OCI-LY1 (cell line): ENCODE data around the gene CNTNAP5.

Experiments used
- H2AFZ ChIP-seq: fragments of 200-600 bp; sonication (generic), shearing (Covaris generic); 2 replicates; pipeline ENCODE4 v1.6.0; 2014; ENCODE audit warnings: antibody characterized with exemption, mild to moderate bottlenecking, low read length
- H3F3A ChIP-seq: fragments of 200-600 bp; sonication (generic), shearing (Covaris generic); 2 replicates; pipeline ENCODE4 v1.6.0; 2014; ENCODE audit warnings: mild to moderate bottlenecking, antibody characterized with exemption, low read length, moderate library complexity; ENCODE audit not compliant: insufficient read depth
- H3K27ac ChIP-seq: fragments of 200-600 bp; sonication (generic); 2 replicates; pipeline ENCODE4 v1.5.1; 2014; ENCODE audit warnings: low read length, mixed run types, mild to moderate bottlenecking, low read depth; ENCODE audit not compliant: poor library complexity, severe bottlenecking
- H3K27me3 ChIP-seq: fragments of 200-600 bp; sonication (generic); 2 replicates; pipeline ENCODE4 v1.6.0; 2014; ENCODE audit warnings: antibody characterized with exemption, mild to moderate bottlenecking, low read length, moderate library complexity; ENCODE audit not compliant: insufficient read depth
- H3K36me3 ChIP-seq: fragments of 200-600 bp; sonication (generic); 2 replicates; pipeline ENCODE4 v1.6.1; 2014; ENCODE audit warnings: mild to moderate bottlenecking, antibody characterized with exemption, low read length, moderate library complexity, mixed read lengths; ENCODE audit not compliant: insufficient read depth
- H3K4me1 ChIP-seq: fragments of 200-600 bp; sonication (generic); 2 replicates; pipeline ENCODE4 v1.5.1; 2014; ENCODE audit warnings: mild to moderate bottlenecking, low read length, moderate library complexity; ENCODE audit not compliant: insufficient read depth, severe bottlenecking
- H3K4me2 ChIP-seq: fragments of 200-600 bp; sonication (generic), shearing (Covaris generic); 2 replicates; pipeline ENCODE4 v1.6.1; 2014; ENCODE audit warnings: low read length
- H3K4me3 ChIP-seq: fragments of 200-600 bp; sonication (generic); 2 replicates; pipeline ENCODE4 v1.5.1; 2014; ENCODE audit warnings: low read length, low read depth, mild to moderate bottlenecking, mixed read lengths; ENCODE audit not compliant: poor library complexity, severe bottlenecking
- H3K79me2 ChIP-seq: fragments of 200-600 bp; shearing (Covaris generic); 2 replicates; pipeline ENCODE4 v1.6.1; 2016; ENCODE audit warnings: mixed run types, low read length, mixed read lengths; ENCODE audit not compliant: insufficient read depth
- H3K9ac ChIP-seq: fragments of 200-600 bp; sonication (generic), shearing (Covaris generic); 2 replicates; pipeline ENCODE4 v1.6.1; 2014; ENCODE audit warnings: mild to moderate bottlenecking, low read length, mixed read lengths
- H3K9me2 ChIP-seq: fragments of 200-600 bp; sonication (generic), shearing (Covaris generic); 2 replicates; pipeline ENCODE4 v1.6.1; 2014; ENCODE audit warnings: low read depth, mild to moderate bottlenecking, low read length, mixed read lengths
- H3K9me3 ChIP-seq: fragments of 200-600 bp; shearing (Covaris generic); 2 replicates; pipeline ENCODE4 v1.6.1; 2014; ENCODE audit warnings: low read length, mixed read lengths
- H4K20me1 ChIP-seq: fragments of 200-600 bp; sonication (generic), shearing (Covaris generic); 2 replicates; pipeline ENCODE4 v1.6.0; 2016; ENCODE audit warnings: mild to moderate bottlenecking, low read length; ENCODE audit not compliant: insufficient read depth
- EZH2 ChIP-seq: fragments of 200-600 bp; sonication (generic), shearing (Covaris generic); IDR thresholded peaks from 2 replicates; pipeline ENCODE4 v1.8.0; 2017; ENCODE audit warnings: borderline replicate concordance, mixed run types, mild to moderate bottlenecking, antibody characterized with exemption, low read length, moderate library complexity, mixed read lengths
- TF ChIP-seq, protein P1 (sequence below): fragments of 200-600 bp; sonication (generic), shearing (Covaris generic); IDR thresholded peaks from 2 replicates; pipeline ENCODE4 v1.5.1; 2017; ENCODE audit warnings: mild to moderate bottlenecking, antibody characterized with exemption, low read length, moderate library complexity, mixed read lengths

CNTNAP5 gene

DNA sequence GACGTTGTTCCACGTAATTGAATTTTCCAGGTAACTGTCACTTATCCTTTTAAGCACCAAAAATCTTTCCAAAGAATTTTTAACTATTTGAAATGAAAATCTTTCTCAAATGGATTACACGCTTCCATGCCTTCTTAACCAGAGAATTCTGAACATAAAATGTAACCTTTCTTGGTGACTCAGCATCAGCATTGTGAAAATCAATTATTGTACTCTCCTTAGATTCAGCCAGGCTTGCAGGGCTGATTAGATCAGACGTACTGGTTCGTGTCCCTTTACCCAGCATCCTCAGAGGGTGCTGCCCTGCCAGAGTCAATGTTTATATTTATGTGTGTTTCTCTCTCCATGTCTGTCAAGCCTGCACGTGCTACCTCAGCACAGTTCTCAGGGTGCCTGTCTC, 623.9 kb downstream of the CNTNAP5 start:
- no peaks in the 10 kb centered on the region for H4K20me1 ChIP-seq
- H3K36me3 ChIP-seq, result no peaks in the 10 kb centered on the region
- H3K9me2 ChIP-seq, result no peaks in the 10 kb centered on the region
- H3K27me3 ChIP-seq, result no peaks in the 10 kb centered on the region
- H3K9me3 ChIP-seq, result no peaks in the 10 kb centered on the region
- H3K9ac ChIP-seq, result no peak overlapping the region
- H3K4me1 ChIP-seq, result no peaks in the 10 kb centered on the region
- H3K4me2 ChIP-seq, result no peak overlapping the region
- H3K79me2 ChIP-seq, result no peaks in the 10 kb centered on the region
- H3K27ac ChIP-seq, result no peak overlapping the region
- TF ChIP-seq EZH2, result no peak
- TF ChIP-seq, protein P1, sequence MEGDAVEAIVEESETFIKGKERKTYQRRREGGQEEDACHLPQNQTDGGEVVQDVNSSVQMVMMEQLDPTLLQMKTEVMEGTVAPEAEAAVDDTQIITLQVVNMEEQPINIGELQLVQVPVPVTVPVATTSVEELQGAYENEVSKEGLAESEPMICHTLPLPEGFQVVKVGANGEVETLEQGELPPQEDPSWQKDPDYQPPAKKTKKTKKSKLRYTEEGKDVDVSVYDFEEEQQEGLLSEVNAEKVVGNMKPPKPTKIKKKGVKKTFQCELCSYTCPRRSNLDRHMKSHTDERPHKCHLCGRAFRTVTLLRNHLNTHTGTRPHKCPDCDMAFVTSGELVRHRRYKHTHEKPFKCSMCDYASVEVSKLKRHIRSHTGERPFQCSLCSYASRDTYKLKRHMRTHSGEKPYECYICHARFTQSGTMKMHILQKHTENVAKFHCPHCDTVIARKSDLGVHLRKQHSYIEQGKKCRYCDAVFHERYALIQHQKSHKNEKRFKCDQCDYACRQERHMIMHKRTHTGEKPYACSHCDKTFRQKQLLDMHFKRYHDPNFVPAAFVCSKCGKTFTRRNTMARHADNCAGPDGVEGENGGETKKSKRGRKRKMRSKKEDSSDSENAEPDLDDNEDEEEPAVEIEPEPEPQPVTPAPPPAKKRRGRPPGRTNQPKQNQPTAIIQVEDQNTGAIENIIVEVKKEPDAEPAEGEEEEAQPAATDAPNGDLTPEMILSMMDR, result no peak
- H2AFZ ChIP-seq, result no peak overlapping the region
- H3K4me3 ChIP-seq, result no peak overlapping the region
- H3F3A ChIP-seq, result no peaks in the 10 kb centered on the region

DNA sequence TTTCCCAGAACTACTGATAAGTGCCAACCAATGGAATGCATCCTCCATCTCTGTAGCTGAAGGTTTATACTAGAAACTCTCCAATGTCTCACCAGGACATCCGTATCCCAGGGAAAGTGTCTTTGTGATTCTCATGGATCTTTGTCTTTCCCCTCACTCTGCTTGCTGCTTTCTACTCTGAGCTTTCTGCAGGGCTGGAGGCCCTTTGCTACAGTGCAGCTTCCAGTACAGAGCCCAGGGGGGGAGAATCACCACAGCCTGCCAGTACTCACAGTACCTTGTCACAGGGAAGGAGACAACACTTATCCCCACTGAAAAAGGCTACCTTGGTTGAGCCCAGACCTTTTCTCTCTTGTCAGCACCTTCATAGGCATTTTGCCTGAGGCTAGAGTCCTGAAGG, 627.0 kb downstream of the CNTNAP5 start:
- Histone ChIP-seq H3K36me3 (no peaks in the 10 kb centered on the region), H3K27me3 (no peaks in the 10 kb centered on the region), H3F3A (no peaks in the 10 kb centered on the region), H2AFZ (no peak overlapping the region), H3K4me2 (no peak overlapping the region), H3K79me2 (no peaks in the 10 kb centered on the region), H3K27ac (no peak overlapping the region), H3K9me3 (no peaks in the 10 kb centered on the region), H3K9me2 (no peaks in the 10 kb centered on the region), H4K20me1 (no peaks in the 10 kb centered on the region), H3K4me3 (no peak overlapping the region), H3K9ac (no peak overlapping the region), H3K4me1 (no peaks in the 10 kb centered on the region)
- TF ChIP-seq EZH2, result no peak
- TF ChIP-seq, protein P1, result no peak

GRCh38 chr2:124658373-124658772, 633.3 kb downstream of the CNTNAP5 start:
- Histone ChIP-seq H3K9me3 (no peaks in the 10 kb centered on the region), H3K27ac (no peak overlapping the region), H3K4me3 (no peak overlapping the region), H3K36me3 (no peaks in the 10 kb centered on the region), H2AFZ (no peak overlapping the region), H3K4me2 (no peak overlapping the region), H3K79me2 (no peaks in the 10 kb centered on the region), H3F3A (no peaks in the 10 kb centered on the region), H3K9me2 (no peaks in the 10 kb centered on the region), H4K20me1 (no peaks in the 10 kb centered on the region), H3K4me1 (no peaks in the 10 kb centered on the region), H3K9ac (no peak overlapping the region), H3K27me3 (no peaks in the 10 kb centered on the region)
- no peak for TF ChIP-seq EZH2
- TF ChIP-seq, protein P1, result no peak
